Left lung (tissue), 10 donors: ENCODE data around the gene FAM151A. TPM values are rescaled to one million over a fixed set of nuclear protein-coding genes. Genes with fewer than 3 reads are reported as not detected.

Experiments used
- ATAC-seq: fragments of 200-7000 bp; cut with Tn5 transposase; one replicate; pipeline ENCODE4 v1.9.1; 2020; ENCODE audit warnings: moderate library complexity
- DNase-seq, 4 donors: peaks; one replicate each; pipeline ENCODE4 v3.0.0-alpha.2; 2013 to 2020
- H3K27ac ChIP-seq, 2 donors: fragments of 200-600 bp; sonication (generic) in 1 of 2; one replicate each; pipeline versions ENCODE4 v1.5.0 to v1.8.0; 2020 to 2021
- H3K27me3 ChIP-seq, 2 donors: fragments of 200-600 bp; sonication (generic) in 1 of 2; one replicate each; pipeline versions ENCODE4 v1.5.0 to v1.8.0; 2020 to 2021
- H3K36me3 ChIP-seq, 2 donors: fragments of 200-600 bp; sonication (generic) in 1 of 2; one replicate each; pipeline versions ENCODE4 v1.5.0 to v1.8.0; 2020 to 2021
- H3K4me1 ChIP-seq, 2 donors: fragments of 200-600 bp; one replicate each; pipeline ENCODE4 v1.8.0; 2021
- H3K4me3 ChIP-seq, 2 donors: fragments of 200-600 bp; sonication (generic) in 1 of 2; one replicate each; pipeline versions ENCODE4 v1.5.0 to v1.8.0; 2020 to 2021; ENCODE audit warnings: mild to moderate bottlenecking in 1 of 2
- H3K9me3 ChIP-seq, 2 donors: fragments of 200-600 bp; sonication (generic) in 1 of 2; one replicate each; pipeline versions ENCODE4 v1.5.0 to v1.8.0; 2020 to 2021
- CTCF ChIP-seq, 2 donors: fragments of 200-600 bp; sonication (generic) in 1 of 2; IDR thresholded peaks; one replicate each; pipeline versions ENCODE4 v1.5.0 to v1.8.0; 2021; ENCODE audit warnings: antibody characterized with exemption in 2 of 2
- intact Hi-C, 2 donors: fragments of 100-400 bp; cut with DNase I; formaldehyde crosslinking; loops; one replicate each; pipeline versions ENCODE4 v1.11.2 to v1.14.2; 2022
- polyA plus RNA-seq, 6 donors: library from polyadenylated mRNA; unstranded; fragments of 120-200 nt; gene quantifications; one replicate each; pipeline ENCODE4 v1.2.1, GENCODE V29; 2013; ENCODE audit not compliant: insufficient read length in 6 of 6
- total RNA-seq, 2 donors: library from RNA; stranded (reverse); fragmentation: NEBNext Ultra II Directional; extraction: Animal tissue kit (Norgen Biotek cat#: 25700); gene quantifications; one replicate each; pipeline ENCODE4 v1.2.1, GENCODE V29; 2021
- donor health status: DM: no; HTN: yes; CAD: no.
- donor health status: DM: no; HTN: no; CAD: no.

Gene FAM151A
- total and polyA plus RNA-seq, 8 donors = 0.44 to 1.4 (median 0.67) TPM; not detected in 2

GRCh38 chr1:54608566-54609230 lies 14.6 kb downstream of the FAM151A start:
- H3K9me3 ChIP-seq = no peaks in the 10 kb centered on the region
- no peaks in the 10 kb centered on the region for H3K4me1 ChIP-seq
- H3K27ac ChIP-seq = no peak overlapping the region
- no peak overlapping the region for H3K4me3 ChIP-seq
- no peaks in the 10 kb centered on the region for H3K27me3 ChIP-seq
- ATAC-seq = no peak
- DNase-seq = peak in 1 of 4 donors; percentile 28
- H3K36me3 ChIP-seq = peaks cover 0 to 3% of the 10 kb centered on the region in 2 donors
- no peak for TF ChIP-seq CTCF (IDR thresholded peaks at IDR 0.05)
- intact Hi-C loops = no loop called here

GRCh38 chr1:54607821-54608565 lies 15.3 kb downstream of the FAM151A start:
- Histone ChIP-seq H3K27ac (no peak overlapping the region), H3K9me3 (no peaks in the 10 kb centered on the region), H3K4me1 (no peaks in the 10 kb centered on the region), H3K27me3 (no peaks in the 10 kb centered on the region), H3K4me3 (no peak overlapping the region), H3K36me3 (peaks cover 0 to 3% of the 10 kb centered on the region in 2 donors)
- intact Hi-C loops = no loop called here
- no peak for ATAC-seq
- TF ChIP-seq CTCF (IDR thresholded peaks at IDR 0.05) = no peak
- DNase-seq = peak in 1 of 4 donors; percentile 68

- TF ChIP-seq CTCF (IDR thresholded peaks at IDR 0.05) = no peak
- H3K4me3 ChIP-seq = no peak overlapping the region
- intact Hi-C loops = no loop called here
- H3K9me3 ChIP-seq = no peaks in the 10 kb centered on the region
- H3K4me1 ChIP-seq = no peaks in the 10 kb centered on the region
- no peak overlapping the region for H3K27ac ChIP-seq
- H3K36me3 ChIP-seq = peaks cover 0 to 3% of the 10 kb centered on the region in 2 donors
- H3K27me3 ChIP-seq = no peaks in the 10 kb centered on the region
- ATAC-seq = no peak
- DNase-seq = peak in 1 of 4 donors; percentile 52
These were observed 16.4 kb downstream of the FAM151A start for GRCh38 chr1:54606990-54607325.

- Histone ChIP-seq H3K4me3 (no peak overlapping the region), H3K9me3 (no peaks in the 10 kb centered on the region), H3K4me1 (no peaks in the 10 kb centered on the region), H3K27ac (no peak overlapping the region), H3K27me3 (no peaks in the 10 kb centered on the region), H3K36me3 (peaks cover 0 to 3% of the 10 kb centered on the region in 2 donors)
- intact Hi-C loops = no loop called here
- peak in 1 of 4 donors; percentile 27 for DNase-seq
- ATAC-seq = no peak
- no peak for TF ChIP-seq CTCF (IDR thresholded peaks at IDR 0.05)
These were observed 17.0 kb downstream of the FAM151A start for GRCh38 chr1:54606096-54606989.
